DND-41 (cell line): Measurements from ENCODE around the gene KRT7.

Experiments
- ATAC-seq: fragments of 200-7000 bp; cut with Tn5 transposase; 3 replicates; pipeline ENCODE4 v1.9.1; 2021; ENCODE audit warnings: low read depth; ENCODE audit not compliant: insufficient read depth
- DNase-seq: peaks from one replicate; pipeline ENCODE4 v3.0.0-alpha.2; 2020
- H2AFZ ChIP-seq: 2 replicates; pipeline ENCODE4 v1.6.0; 2012; ENCODE audit warnings: low read depth, low read length
- H3K27ac ChIP-seq: 2 replicates; pipeline ENCODE4 v1.5.1; 2012; ENCODE audit warnings: low read length, inconsistent platforms
- H3K27me3 ChIP-seq: fragments of 200-600 bp; sonication (generic); 2 replicates; pipeline ENCODE4 v1.6.0; 2012; ENCODE audit warnings: low read length, mild to moderate bottlenecking, inconsistent platforms; ENCODE audit not compliant: insufficient read depth, poor library complexity
- H3K36me3 ChIP-seq: 2 replicates; pipeline ENCODE4 v1.5.1; 2012; ENCODE audit warnings: low read length, inconsistent platforms; ENCODE audit not compliant: insufficient read depth
- H3K4me1 ChIP-seq: 2 replicates; pipeline ENCODE4 v1.5.1; 2012; ENCODE audit warnings: mild to moderate bottlenecking, low read length; ENCODE audit not compliant: insufficient read depth
- H3K4me2 ChIP-seq: 2 replicates; pipeline ENCODE4 v1.6.0; 2012; ENCODE audit warnings: mild to moderate bottlenecking, moderate library complexity, low read length, inconsistent platforms; ENCODE audit not compliant: insufficient read depth
- H3K4me3 ChIP-seq, 2 experiments: fragments of 200-600 bp in 1 of 2; shearing (Covaris generic) in 1 of 2; 2 replicates each; pipeline ENCODE4 v1.5.1; 2012 to 2016; ENCODE audit warnings: inconsistent platforms in 2 of 2, low read length in 2 of 2, mild to moderate bottlenecking in 2 of 2, low read depth in 1 of 2, moderate library complexity in 1 of 2
- H3K79me2 ChIP-seq: 2 replicates; pipeline ENCODE4 v1.6.0; 2012; ENCODE audit warnings: low read length, inconsistent platforms; ENCODE audit not compliant: insufficient read depth
- H3K9ac ChIP-seq: 2 replicates; pipeline ENCODE4 v1.6.0; 2012; ENCODE audit warnings: low read depth, mild to moderate bottlenecking, inconsistent platforms, low read length, moderate library complexity
- H3K9me3 ChIP-seq: 2 replicates; pipeline ENCODE4 v1.5.1; 2012; ENCODE audit warnings: low read length, moderate library complexity, mild to moderate bottlenecking, inconsistent platforms; ENCODE audit not compliant: insufficient read depth, severe bottlenecking
- H4K20me1 ChIP-seq: 2 replicates; pipeline ENCODE4 v1.6.0; 2012; ENCODE audit warnings: low read length; ENCODE audit not compliant: insufficient read depth
- EZH2 ChIP-seq: IDR thresholded peaks from 3 replicates; pipeline ENCODE4 v1.6.1; 2012; ENCODE audit warnings: borderline replicate concordance, low read depth, mild to moderate bottlenecking, moderate library complexity, low read length, inconsistent platforms; ENCODE audit not compliant: severe bottlenecking
- TF ChIP-seq, protein P1 (sequence below): IDR thresholded peaks from 2 replicates; pipeline ENCODE4 v1.5.1; 2012; ENCODE audit warnings: borderline replicate concordance, low read length, moderate library complexity, mild to moderate bottlenecking; ENCODE audit not compliant: poor library complexity, severe bottlenecking; ENCODE audit errors: extremely low read depth

KRT7 gene

DNA sequence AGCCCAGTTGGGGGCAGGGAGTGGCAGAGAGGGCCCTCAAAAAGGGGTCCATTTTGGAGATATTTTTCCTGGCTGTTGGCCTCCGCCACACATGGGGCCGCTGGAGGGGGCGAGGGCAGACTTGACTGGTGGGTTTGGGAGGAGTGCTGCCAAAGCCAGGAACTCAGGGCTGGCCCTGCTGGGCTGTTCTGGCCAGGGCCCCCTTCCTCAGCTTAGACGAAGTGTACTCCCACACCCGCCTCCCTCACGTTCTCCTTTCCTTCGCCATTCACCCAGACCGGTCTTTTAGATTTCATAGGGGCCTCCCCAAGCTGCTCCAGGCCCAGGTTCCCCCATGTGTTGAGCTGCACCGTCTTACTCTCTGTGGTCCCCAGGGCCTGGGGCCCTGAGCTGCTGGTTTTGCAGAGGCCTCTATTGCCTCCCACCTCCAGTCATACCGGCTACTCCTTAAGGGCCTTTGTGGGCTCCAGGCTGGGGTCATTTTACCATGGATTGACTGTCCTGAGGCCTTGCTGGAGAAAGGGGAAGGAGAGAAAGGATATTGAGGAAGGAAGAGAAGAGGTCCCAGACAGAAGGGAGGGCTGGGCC is 1.3 kb downstream of the KRT7 start:
- no peaks in the 10 kb centered on the region for H3K79me2 ChIP-seq
- no peaks in the 10 kb centered on the region for H3K9me3 ChIP-seq
- no peak overlapping the region for H3K27ac ChIP-seq
- no peaks in the 10 kb centered on the region for H3K36me3 ChIP-seq
- ATAC-seq, result no peak
- no peak for TF ChIP-seq EZH2
- TF ChIP-seq, protein P1, sequence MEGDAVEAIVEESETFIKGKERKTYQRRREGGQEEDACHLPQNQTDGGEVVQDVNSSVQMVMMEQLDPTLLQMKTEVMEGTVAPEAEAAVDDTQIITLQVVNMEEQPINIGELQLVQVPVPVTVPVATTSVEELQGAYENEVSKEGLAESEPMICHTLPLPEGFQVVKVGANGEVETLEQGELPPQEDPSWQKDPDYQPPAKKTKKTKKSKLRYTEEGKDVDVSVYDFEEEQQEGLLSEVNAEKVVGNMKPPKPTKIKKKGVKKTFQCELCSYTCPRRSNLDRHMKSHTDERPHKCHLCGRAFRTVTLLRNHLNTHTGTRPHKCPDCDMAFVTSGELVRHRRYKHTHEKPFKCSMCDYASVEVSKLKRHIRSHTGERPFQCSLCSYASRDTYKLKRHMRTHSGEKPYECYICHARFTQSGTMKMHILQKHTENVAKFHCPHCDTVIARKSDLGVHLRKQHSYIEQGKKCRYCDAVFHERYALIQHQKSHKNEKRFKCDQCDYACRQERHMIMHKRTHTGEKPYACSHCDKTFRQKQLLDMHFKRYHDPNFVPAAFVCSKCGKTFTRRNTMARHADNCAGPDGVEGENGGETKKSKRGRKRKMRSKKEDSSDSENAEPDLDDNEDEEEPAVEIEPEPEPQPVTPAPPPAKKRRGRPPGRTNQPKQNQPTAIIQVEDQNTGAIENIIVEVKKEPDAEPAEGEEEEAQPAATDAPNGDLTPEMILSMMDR, result no peak
- H3K4me2 ChIP-seq, result no peak overlapping the region
- no peaks in the 10 kb centered on the region for H3K4me1 ChIP-seq
- no peak overlapping the region for H2AFZ ChIP-seq
- no peak for DNase-seq
- H3K9ac ChIP-seq, result no peak overlapping the region
- no peaks in the 10 kb centered on the region for H3K27me3 ChIP-seq
- H3K4me3 ChIP-seq, result no peak overlapping the region
- peaks cover under 1% of the 10 kb centered on the region; the same call in 1 of the 2 replicates for H4K20me1 ChIP-seq

DNA sequence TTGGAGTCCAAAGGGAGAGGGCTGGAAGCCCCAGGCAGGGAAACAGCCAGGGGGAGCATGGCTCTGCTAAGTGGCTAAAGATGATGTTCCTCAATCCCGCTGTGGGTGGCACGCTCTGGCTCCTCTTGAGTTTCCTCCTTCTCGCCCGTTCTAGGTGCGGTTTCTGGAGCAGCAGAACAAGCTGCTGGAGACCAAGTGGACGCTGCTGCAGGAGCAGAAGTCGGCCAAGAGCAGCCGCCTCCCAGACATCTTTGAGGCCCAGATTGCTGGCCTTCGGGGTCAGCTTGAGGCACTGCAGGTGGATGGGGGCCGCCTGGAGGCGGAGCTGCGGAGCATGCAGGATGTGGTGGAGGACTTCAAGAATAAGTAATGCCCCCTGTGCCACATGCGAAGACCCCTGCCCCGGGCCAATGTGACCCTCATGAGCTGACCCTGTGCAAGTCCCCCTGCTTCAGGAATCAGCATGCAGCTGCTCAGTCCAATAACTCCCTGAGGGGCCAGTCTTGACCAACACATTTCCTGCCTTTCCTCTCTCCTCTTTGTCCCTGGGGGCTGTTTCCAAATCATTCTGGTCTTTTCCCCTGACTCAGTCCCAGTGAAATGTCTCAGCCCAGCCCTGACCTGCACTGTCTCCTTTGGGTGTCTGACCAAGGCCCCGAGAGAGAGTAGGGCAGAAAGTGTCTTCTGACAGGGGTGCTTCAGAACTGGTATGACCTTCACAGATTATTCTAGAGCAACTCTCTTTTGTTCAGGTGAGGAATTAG is 2.1 kb downstream of the KRT7 start:
- no peaks in the 10 kb centered on the region for H3K79me2 ChIP-seq

DNA sequence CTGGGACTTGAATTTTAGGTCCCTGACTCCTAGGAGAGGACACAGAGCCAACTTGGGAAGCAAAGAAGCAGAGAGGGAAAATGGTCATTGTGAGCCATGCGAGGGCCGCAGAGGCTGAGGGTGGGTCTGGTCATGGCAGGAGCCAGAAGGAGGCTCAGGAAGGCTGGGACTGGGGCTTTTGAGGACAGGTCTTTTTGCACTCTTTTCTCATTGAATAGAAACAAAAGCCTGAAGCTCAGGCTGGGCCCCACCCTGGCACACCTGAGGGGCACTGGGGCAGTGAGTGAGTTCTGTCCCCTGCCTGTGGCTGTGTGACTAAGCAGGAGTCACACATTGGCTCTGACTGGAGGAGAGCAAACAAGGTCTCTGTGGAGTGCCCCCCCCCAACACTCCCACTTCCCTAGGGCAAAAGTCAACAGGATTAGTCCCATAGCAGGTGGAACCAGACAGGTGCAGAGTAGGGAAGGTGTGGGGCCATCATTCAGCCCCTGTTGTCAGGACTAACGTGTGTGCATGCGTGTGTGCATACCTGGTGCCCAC is 2.8 kb downstream of the KRT7 start:
- Histone ChIP-seq H3K27ac (no peak overlapping the region), H4K20me1 (no peaks in the 10 kb centered on the region; the same call in 1 of the 2 replicates), H2AFZ (no peak overlapping the region), H3K79me2 (no peaks in the 10 kb centered on the region), H3K4me2 (no peak overlapping the region), H3K4me1 (no peaks in the 10 kb centered on the region), H3K9ac (no peak overlapping the region), H3K9me3 (no peaks in the 10 kb centered on the region), H3K4me3 (no peak overlapping the region), H3K36me3 (no peaks in the 10 kb centered on the region), H3K27me3 (no peaks in the 10 kb centered on the region)
- DNase-seq, result no peak
- TF ChIP-seq, protein P1, result no peak
- TF ChIP-seq EZH2, result no peak
- ATAC-seq, result no peak

More for the DNA sequence above, 2.1 kb downstream of the KRT7 start:
- Histone ChIP-seq H3K36me3 (no peaks in the 10 kb centered on the region), H2AFZ (no peak overlapping the region), H3K27me3 (no peaks in the 10 kb centered on the region), H3K4me2 (no peak overlapping the region), H3K4me1 (no peaks in the 10 kb centered on the region), H3K27ac (no peak overlapping the region), H3K9ac (no peak overlapping the region), H4K20me1 (no peaks in the 10 kb centered on the region; the same call in 1 of the 2 replicates), H3K9me3 (no peaks in the 10 kb centered on the region), H3K4me3 (no peak overlapping the region)
- DNase-seq, result no peak
- TF ChIP-seq EZH2, result no peak
- TF ChIP-seq, protein P1, result no peak
- ATAC-seq, result no peak
